PC-9 (cell line): ENCODE results near the gene STK17A. TPM values are rescaled to one million over a fixed set of nuclear protein-coding genes. Genes with fewer than 3 reads are reported as not detected.
A peak's percentile ranks its signal among the peaks of the same experiment; 100 is the strongest.

ENCODE experiments used
- BruUV-seq: library from RNA; stranded (reverse); fragments of 400-500 nt; replicated peaks from 2 replicates; lab custom pipeline; 2021; lab: Mats Ljungman, UMichigan
- CTCF ChIA-PET: fragments of 300-600 bp; sonication (Branson Sonifier 250); formaldehyde crosslinking; loops from one replicate; lab custom pipeline; 2022; ENCODE audit warnings: antibody characterized with exemption; lab: Charles Lee
- POLR2A ChIA-PET: fragments of 300-600 bp; sonication (Branson Sonifier 250); formaldehyde crosslinking; loops from one replicate; lab custom pipeline; 2022; ENCODE audit warnings: antibody characterized with exemption; ENCODE audit not compliant: unreplicated experiment; lab: Charles Lee
- DNase-seq, 2 experiments: peaks; one replicate each; pipeline versions ENCODE4 v3.0.0 to v3.0.0-alpha.2; 2015 to 2022; ENCODE audit warnings: mixed read lengths in 1 of 2
- H2AFZ ChIP-seq: fragments of 200-600 bp; sonication (generic); 2 replicates; pipeline ENCODE4 v1.8.1; 2017; ENCODE audit warnings: antibody characterized with exemption
- H3F3A ChIP-seq: fragments of 200-600 bp; sonication (generic); 2 replicates; pipeline ENCODE4 v1.8.1; 2017; ENCODE audit warnings: antibody characterized with exemption, mild to moderate bottlenecking, low read depth; ENCODE audit not compliant: insufficient read depth
- H3K27ac ChIP-seq: fragments of 200-600 bp; sonication (generic); 2 replicates; pipeline ENCODE4 v1.6.1; 2016; ENCODE audit warnings: mixed run types
- H3K27me3 ChIP-seq: fragments of 200-600 bp; sonication (generic); 2 replicates; pipeline ENCODE4 v1.6.1; 2016; ENCODE audit warnings: low read depth, mixed run types; ENCODE audit not compliant: insufficient read depth
- H3K36me3 ChIP-seq: fragments of 200-600 bp; sonication (generic); 2 replicates; pipeline ENCODE4 v1.6.1; 2016; ENCODE audit warnings: low read depth, mixed run types
- H3K4me1 ChIP-seq: fragments of 200-600 bp; sonication (generic); replicated peaks from 2 replicates; pipeline ENCODE4 v1.6.1; 2016; ENCODE audit warnings: mixed run types; ENCODE audit not compliant: insufficient read depth
- H3K4me2 ChIP-seq: fragments of 200-600 bp; sonication (generic); 2 replicates; pipeline ENCODE4 v1.6.1; 2017; ENCODE audit warnings: mixed run types
- H3K4me3 ChIP-seq: fragments of 200-600 bp; sonication (generic); 2 replicates; pipeline ENCODE4 v1.6.1; 2016; ENCODE audit warnings: mixed run types
- H3K79me2 ChIP-seq: fragments of 200-600 bp; sonication (generic); 2 replicates; pipeline ENCODE4 v1.6.1; 2017; ENCODE audit warnings: low read depth, mixed run types
- H3K9me2 ChIP-seq: fragments of 200-600 bp; sonication (generic); 2 replicates; pipeline ENCODE4 v1.8.1; 2017; ENCODE audit warnings: mild to moderate bottlenecking; ENCODE audit not compliant: insufficient read depth
- H3K9me3 ChIP-seq: fragments of 200-600 bp; sonication (generic); 2 replicates; pipeline ENCODE4 v1.8.1; 2016; ENCODE audit warnings: low read depth; ENCODE audit not compliant: insufficient read depth
- H4K20me1 ChIP-seq: fragments of 200-600 bp; sonication (generic); 2 replicates; pipeline ENCODE4 v1.8.1; 2017; ENCODE audit not compliant: insufficient read depth
- CTCF ChIP-seq: fragments of 200-600 bp; sonication (generic); conservative IDR thresholded peaks from 2 replicates; pipeline ENCODE4 v1.6.1; 2017; ENCODE audit warnings: mixed run types, antibody characterized with exemption, mild to moderate bottlenecking, moderate library complexity
- EZH2 ChIP-seq: fragments of 200-600 bp; sonication (generic); IDR thresholded peaks from 2 replicates; pipeline ENCODE4 v1.8.0; 2017; ENCODE audit warnings: antibody characterized with exemption, low read depth
- intact Hi-C: fragments of 100-400 bp; cut with micrococcal nuclease; formaldehyde crosslinking; loops from one replicate; pipeline ENCODE4 v1.10.0; 2022; ENCODE audit not compliant: unreplicated experiment
- total RNA-seq: library from RNA; stranded (reverse); gene quantifications from 2 replicates; pipeline ENCODE4 v1.2.3, GENCODE V29; 2021

STK17A gene
- total RNA-seq, 1 experiment from 2014 or later: 18.8 TPM

- H3K36me3 ChIP-seq: peaks cover 52% of the 10 kb centered on the region
- DNase-seq: peak; percentile 25 to 93
- peaks cover 67% of the 10 kb centered on the region for H3F3A ChIP-seq
- intact Hi-C loops: loop anchor here (5.0 kb wide), 2 partner anchors 52 to 187 kb away; no protein-coding TSS in a partner anchor
- H3K4me1 ChIP-seq: peaks cover 73% of the 10 kb centered on the region
- ChIA-PET POLR2A (no interaction called here), CTCF (no interaction called here)
- H3K27me3 ChIP-seq: no peaks in the 10 kb centered on the region
- H3K4me3 ChIP-seq: no peak overlapping the region; the same call in 1 of the 2 replicates
- H3K9me2 ChIP-seq: no peaks in the 10 kb centered on the region; the same call in 1 of the 2 replicates
- H3K79me2 ChIP-seq: peaks cover 66% of the 10 kb centered on the region
- H3K4me2 ChIP-seq: peak overlapping the region; percentile 67
- TF ChIP-seq CTCF (no peak), EZH2 (no peak)
- no TSS peak for BruUV-seq
- no peak overlapping the region for H2AFZ ChIP-seq
- peak overlapping the region; percentile 98 for H3K27ac ChIP-seq
- no peaks in the 10 kb centered on the region for H3K9me3 ChIP-seq
- no peaks in the 10 kb centered on the region for H4K20me1 ChIP-seq
Observed at GRCh38 chr7:43649755-43650274, 66.9 kb downstream of the STK17A start.

GRCh38 chr7:43650457-43651052, 67.6 kb downstream of the STK17A start:
- no peaks in the 10 kb centered on the region for H4K20me1 ChIP-seq
- no peaks in the 10 kb centered on the region for H3K27me3 ChIP-seq
- peaks cover 68% of the 10 kb centered on the region for H3K4me1 ChIP-seq
- peak in 1 of 2 experiments; percentile 81 for DNase-seq
- peaks cover 67% of the 10 kb centered on the region for H3F3A ChIP-seq
- no peaks in the 10 kb centered on the region for H3K9me3 ChIP-seq
- ChIA-PET CTCF (no interaction called here), POLR2A (interaction anchor here (0.6 to 0.7 kb wide), 2 partner anchors 28 to 762 kb away, joined by 3 to 4 read pairs; no protein-coding TSS in a partner anchor)
- H3K4me2 ChIP-seq: peak overlapping the region; percentile 67
- intact Hi-C loops: no loop called here
- H3K36me3 ChIP-seq: peaks cover 46% of the 10 kb centered on the region
- no peaks in the 10 kb centered on the region; the same call in 1 of the 2 replicates for H3K9me2 ChIP-seq
- no peak for TF ChIP-seq EZH2
- no peak for TF ChIP-seq CTCF
- no peak overlapping the region for H2AFZ ChIP-seq
- BruUV-seq: no TSS peak
- peak overlapping the region; percentile 98 for H3K27ac ChIP-seq
- H3K4me3 ChIP-seq: no peak overlapping the region; the same call in 1 of the 2 replicates
- peaks cover 65% of the 10 kb centered on the region for H3K79me2 ChIP-seq

- intact Hi-C loops: no loop called here
- H3K4me3 ChIP-seq: no peak overlapping the region
- H4K20me1 ChIP-seq: no peaks in the 10 kb centered on the region
- no peaks in the 10 kb centered on the region for H3K9me3 ChIP-seq
- peaks cover 50% of the 10 kb centered on the region for H3K4me1 ChIP-seq
- peaks cover 43% of the 10 kb centered on the region for H3K36me3 ChIP-seq
- H3K9me2 ChIP-seq: no peaks in the 10 kb centered on the region; the same call in 1 of the 2 replicates
- peaks cover 63% of the 10 kb centered on the region for H3K79me2 ChIP-seq
- H3F3A ChIP-seq: peaks cover 61% of the 10 kb centered on the region
- DNase-seq: no peak
- no TSS peak for BruUV-seq
- POLR2A ChIA-PET: no interaction called here
- H2AFZ ChIP-seq: no peak overlapping the region
- CTCF ChIA-PET: interaction anchor here (0.5 kb wide), 1 partner anchor 70 kb away, joined by 4 read pairs; no protein-coding TSS in a partner anchor
- H3K27me3 ChIP-seq: no peaks in the 10 kb centered on the region
- peak overlapping the region; percentile 98 for H3K27ac ChIP-seq
- TF ChIP-seq EZH2: no peak
- no peak for TF ChIP-seq CTCF
- no peak overlapping the region for H3K4me2 ChIP-seq
Observed at GRCh38 chr7:43652364-43652763, 69.5 kb downstream of the STK17A start.
